Fibroblast of pulmonary artery (primary cell): ENCODE results near the gene GPR4.

Experiments
- DNase-seq: peaks from one replicate; pipeline ENCODE4 v3.0.0-alpha.2; 2010; ENCODE audit warnings: low read depth
- H3K4me3 ChIP-seq: replicated peaks from 2 replicates; pipeline ENCODE4 v1.5.1; 2011; ENCODE audit warnings: low read depth, mild to moderate bottlenecking, control low read depth, low read length, moderate library complexity
- CTCF ChIP-seq: IDR thresholded peaks from 2 replicates; pipeline ENCODE4 v1.5.1; 2011; ENCODE audit warnings: mild to moderate bottlenecking, control low read depth, low read length, inconsistent platforms; ENCODE audit errors: missing control alignments

GPR4 gene

GRCh38 chr19:45607071-45608029 is 5.3 kb upstream of the GPR4 start:
- peak; percentile 80 for DNase-seq
- peak overlapping the region; percentile 19 for H3K4me3 ChIP-seq
- TF ChIP-seq CTCF, result peak; percentile 88

- no peak for TF ChIP-seq CTCF
- DNase-seq, result peak; percentile 50
- H3K4me3 ChIP-seq, result peak overlapping the region; percentile 80
Measured at GRCh38 chr19:45601115-45601514, 897 bp downstream of the GPR4 start.

- H3K4me3 ChIP-seq, result peak overlapping the region; percentile 80
- no peak for DNase-seq
- TF ChIP-seq CTCF, result no peak
Measured at GRCh38 chr19:45600340-45600885, 1.6 kb downstream of the GPR4 start.

GRCh38 chr19:45599286-45599685 is 2.7 kb downstream of the GPR4 start:
- DNase-seq, result no peak
- peak overlapping the region; percentile 15 for H3K4me3 ChIP-seq
- no peak for TF ChIP-seq CTCF

- peak; percentile 57 for DNase-seq
- TF ChIP-seq CTCF, result no peak
- H3K4me3 ChIP-seq, result peak overlapping the region; percentile 15
Measured at GRCh38 chr19:45598267-45599001, 3.6 kb downstream of the GPR4 start.

GRCh38 chr19:45597425-45598111 is 4.4 kb downstream of the GPR4 start:
- no peak for DNase-seq
- H3K4me3 ChIP-seq, result peak overlapping the region; percentile 15

More at GRCh38 chr19:45597425-45598111, 4.4 kb downstream of the GPR4 start:
- TF ChIP-seq CTCF, result no peak
